GM19455 (cell line): ENCODE data around the gene INTS4.
"Not testable (repeated sequence)": the region's sequence is repeated elsewhere in the genome, so short reads cannot be mapped to it uniquely, and the experiment has no call there.

ENCODE experiments used
- ATAC-seq: cut with Tn5 transposase; IDR thresholded peaks from one replicate; pipeline ENCODE4 v1.9.1; 2021; ENCODE audit not compliant: unreplicated experiment

Gene INTS4

DNA sequence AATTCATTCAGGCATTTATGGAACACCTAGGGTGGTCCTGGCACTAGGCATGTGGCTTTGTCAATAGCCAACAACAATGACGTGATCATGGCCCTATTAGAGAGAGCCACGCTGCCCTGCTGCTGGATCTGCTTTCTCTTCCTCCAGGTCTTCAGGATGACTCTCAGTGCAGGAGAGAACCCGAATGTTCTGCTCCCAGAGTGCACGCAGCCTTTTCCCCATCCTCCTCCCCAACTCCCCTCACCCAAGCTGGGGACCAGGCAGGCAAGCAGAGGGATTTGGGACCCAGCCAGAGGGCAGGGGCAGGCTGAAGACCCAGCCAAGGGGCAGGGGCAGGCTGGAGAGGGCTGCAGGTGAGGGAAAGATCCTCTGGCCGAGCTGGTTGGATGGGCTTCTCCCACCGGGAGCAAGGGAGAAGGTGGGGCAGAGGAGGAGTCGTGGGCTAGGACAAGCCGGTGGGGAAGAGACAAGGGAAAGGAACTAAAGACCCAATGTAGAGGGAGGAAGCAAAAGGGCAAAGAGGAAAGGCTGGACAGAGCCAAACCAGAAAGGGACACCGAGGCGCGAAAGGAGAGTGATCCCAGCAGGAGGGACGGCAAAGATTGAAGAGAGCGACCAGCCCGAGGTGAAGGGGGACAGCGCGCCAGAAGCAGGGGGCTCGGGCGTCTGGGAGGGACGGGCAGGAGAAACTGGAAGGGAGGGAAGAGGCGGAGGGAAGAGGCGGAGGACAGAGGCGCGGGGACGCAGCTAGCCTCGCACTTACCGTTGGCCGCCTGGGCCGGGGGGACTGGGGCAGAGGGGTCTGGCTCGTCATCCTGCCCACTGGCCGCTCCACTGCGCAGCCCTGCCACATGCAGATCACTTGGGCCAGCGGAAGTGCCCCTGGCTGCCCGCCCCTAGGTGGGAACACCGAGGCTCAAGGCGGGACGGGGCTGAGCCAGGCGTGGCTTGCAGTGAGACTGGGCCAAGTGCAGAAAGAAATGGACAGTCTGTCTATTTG, 28.2 kb upstream of the INTS4 start, which contains the start of gene KCTD14:
KCTD14 (minus strand) TSS at position 880 of the 1,000 bp plus-strand sequence; CDS start at position 853, 27 bp downstream.
- ATAC-seq: no peak

DNA sequence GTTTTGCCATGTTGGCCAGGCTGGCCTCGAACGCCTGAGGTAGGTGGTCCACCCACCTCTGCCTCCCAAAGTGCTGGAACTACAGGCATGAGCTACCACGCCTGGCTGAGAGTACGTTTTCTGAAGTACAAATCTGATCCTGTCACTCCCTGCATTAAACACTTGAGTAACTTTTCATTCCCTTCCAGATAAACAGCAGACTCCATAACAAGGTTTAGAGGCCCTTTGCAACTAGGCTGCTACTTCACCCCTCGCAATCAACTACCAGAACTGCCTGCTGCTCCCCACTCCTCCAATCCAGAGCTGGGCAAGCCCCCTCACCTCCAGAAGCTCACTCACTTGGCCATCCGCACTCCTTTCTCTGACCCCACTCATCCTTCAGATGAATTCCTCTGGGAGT, 27.1 kb upstream of the INTS4 start:
- ATAC-seq: no peak

- no peak for ATAC-seq
Observed at GRCh38 chr11:78020246-78020645, 25.8 kb upstream of the INTS4 start.

DNA sequence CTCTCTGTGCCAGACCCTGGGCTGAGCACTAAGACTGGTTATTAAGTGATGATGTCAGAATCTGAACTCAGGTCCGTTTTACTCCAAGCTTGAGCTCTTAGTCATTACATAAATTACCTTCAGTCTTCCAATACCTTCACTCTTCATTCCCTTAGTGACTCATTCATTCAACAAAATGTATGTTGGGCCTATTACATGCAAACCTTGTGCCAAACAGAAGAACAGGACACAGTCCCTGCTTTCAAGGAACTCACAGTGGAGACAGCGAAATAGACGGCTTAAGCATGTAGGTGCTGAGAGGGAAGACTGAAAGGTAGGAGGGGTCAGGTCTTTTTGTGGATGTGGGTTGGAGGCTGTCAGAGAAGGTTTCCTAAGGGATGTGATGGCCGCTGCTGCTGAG, 25.3 kb upstream of the INTS4 start:
- ATAC-seq: no peak

DNA sequence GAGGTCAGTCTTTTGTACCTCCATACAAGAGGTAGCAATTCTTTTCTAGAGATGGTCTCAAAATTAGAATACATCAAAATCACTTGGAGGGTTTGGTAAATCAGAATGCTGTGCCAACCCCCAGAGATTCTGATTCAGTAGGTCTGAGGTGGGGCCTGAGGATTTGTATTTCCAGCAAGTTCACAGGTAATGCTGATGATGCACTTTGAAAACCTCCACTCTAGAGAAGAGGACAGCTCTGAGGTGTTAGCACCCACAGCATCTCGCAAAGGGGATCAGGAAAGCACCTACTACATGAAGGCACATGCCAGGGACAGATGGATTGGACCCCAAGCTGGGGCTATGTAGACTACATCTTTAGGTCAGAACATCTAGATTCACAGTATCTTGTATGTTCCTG, 21.4 kb upstream of the INTS4 start:
- no peak for ATAC-seq

- ATAC-seq: not testable (repeated sequence)
Observed at GRCh38 chr11:78014937-78015520, 20.6 kb upstream of the INTS4 start.

- no peak for ATAC-seq
Observed at GRCh38 chr11:78011301-78011700, 16.8 kb upstream of the INTS4 start.

DNA sequence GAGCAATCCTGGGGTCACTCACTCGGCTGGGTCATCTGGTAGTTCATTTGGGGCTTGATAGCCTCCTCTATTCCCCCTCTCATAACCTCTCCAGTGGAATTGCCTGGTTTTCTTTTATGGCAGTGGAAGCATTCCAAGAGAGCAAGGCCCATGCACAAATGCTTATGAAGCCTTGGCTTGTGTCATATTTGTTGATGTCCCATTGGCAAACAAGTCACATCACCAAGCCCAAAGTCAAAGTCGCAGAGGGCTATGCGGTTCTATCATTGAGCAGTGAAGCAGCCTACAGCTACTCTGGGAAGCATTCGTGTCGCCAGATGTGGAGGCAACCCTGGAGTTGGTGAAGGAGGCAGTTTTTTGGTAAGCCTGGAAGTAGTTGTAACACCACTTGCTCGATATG, 16.3 kb upstream of the INTS4 start:
- no peak for ATAC-seq

DNA sequence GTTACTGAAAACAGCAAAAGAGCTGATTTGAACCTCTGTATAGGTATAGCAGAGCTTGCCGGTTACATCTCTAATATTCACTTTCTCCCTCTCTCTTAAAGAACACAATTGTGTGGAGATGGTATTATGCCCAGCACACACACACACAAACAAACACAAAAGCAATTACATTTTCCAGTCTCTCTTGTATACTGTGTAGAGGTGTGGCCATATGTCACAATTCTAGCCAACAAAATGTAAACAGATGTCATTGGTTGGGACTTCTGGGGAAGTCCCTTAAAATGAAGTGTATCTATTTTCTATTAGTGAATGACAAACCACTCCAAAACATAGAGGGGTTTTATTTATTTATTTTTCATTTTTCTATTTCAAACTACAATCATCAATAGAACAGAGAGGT, 15.8 kb upstream of the INTS4 start:
- no peak for ATAC-seq

- no peak for ATAC-seq
Observed at GRCh38 chr11:78009062-78009461, 14.6 kb upstream of the INTS4 start.

DNA sequence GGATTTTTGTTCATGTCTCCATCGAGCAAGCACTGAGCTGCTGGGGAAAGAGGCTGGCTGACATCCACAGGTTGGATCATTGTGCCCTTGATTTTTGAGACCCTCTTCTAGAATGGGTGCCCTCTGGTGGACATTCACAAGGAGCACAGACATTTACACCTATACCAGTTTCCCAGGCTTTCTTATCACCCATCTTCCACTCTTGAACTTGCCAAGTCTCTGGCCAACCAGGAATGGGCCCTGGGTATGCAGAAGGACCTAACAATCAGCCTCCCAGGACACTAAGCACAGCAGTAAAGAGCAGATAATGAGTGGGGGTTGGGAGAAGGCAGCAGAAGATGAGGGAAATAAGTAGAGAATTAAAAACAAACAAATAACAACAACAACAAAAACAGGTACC, 5.7 kb upstream of the INTS4 start:
- ATAC-seq: no peak

- ATAC-seq: no peak
Observed at GRCh38 chr11:77999446-78000030, 5.1 kb upstream of the INTS4 start.

- no peak for ATAC-seq
Observed at GRCh38 chr11:77993902-77994301, 566 bp downstream of the INTS4 start.

- ATAC-seq: no peak
Observed at GRCh38 chr11:77990981-77991380, 3.5 kb downstream of the INTS4 start.

DNA sequence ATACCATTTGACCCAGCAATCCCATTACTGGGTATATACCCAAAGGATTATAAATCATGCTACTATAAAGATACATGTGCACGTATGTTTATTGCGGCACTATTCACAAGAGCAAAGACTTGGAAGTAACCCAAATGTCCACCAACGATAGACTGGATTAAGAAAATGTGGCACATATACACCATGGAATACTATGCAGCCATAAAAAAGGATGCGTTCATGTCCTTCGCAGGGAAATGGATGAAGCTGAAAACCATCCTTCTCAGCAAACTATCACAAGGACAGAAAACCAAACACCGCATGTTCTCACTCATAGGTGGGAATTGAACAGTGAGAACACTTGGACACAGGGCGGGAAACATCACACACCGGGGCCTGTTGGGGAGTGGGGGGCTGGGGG, 8.0 kb downstream of the INTS4 start:
- not testable (repeated sequence) for ATAC-seq

DNA sequence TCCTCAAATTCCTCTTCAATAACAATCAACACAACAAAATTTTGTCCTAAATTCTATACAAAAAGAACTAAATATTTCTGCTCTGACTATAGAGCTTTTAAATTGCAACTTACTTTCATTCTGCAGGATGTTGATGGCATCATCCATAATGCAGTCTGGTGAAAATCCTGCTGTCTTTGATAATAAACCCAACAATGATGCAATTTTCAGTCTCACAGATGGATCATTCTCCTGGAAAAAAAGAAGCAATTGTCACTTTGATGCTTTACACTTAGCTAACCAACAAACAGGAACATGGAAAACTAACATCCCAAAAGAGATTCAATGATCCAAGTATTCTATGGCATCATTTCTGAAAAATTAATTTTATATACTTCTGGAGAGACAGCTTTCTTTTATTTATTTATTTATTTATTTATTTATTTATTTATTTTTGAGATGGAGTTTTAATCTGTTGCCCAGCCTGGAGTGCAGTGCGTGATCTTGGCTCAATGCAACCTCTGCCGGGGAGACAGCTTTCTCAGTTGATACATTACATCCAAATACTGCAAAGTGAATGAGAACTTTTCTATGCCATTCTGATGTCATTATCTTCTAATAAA, 13.0 kb downstream of the INTS4 start:
- ATAC-seq: no peak

DNA sequence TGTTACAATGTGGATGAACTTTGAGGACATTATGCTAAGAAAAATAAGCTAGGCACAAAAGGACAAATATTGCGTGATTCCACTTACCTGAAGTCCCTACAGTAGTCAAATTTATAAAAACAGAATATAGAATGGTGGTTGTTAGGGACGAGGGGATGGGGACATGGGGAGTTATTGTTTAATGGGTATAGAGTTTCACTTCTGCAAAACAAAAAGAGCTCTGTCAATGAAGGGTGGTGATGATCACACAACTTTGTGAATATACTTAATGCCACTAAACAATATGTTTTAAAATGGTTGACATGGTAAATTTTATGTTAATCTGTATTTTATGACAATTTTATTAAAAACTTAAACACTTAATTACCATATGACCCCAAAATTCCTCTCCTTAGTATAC, 26.1 kb downstream of the INTS4 start:
- ATAC-seq: no peak

DNA sequence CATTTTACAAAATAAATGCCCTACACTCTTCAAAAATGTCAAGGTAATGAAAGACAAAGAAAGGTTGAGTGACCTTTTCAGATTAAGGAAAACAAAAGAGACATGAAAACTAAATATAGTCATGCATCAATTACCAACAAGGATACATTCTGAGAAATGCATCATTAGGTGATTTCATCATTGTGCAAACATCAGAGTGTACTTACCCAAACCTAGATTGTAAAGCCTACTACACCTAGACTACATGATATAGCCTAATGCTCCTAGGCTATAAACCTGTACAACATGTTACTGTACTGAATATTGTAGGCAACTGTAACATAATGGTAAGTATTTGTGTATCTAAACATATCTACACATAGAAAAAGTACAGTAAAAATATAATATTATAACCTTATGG, 26.7 kb downstream of the INTS4 start:
- ATAC-seq: no peak

GRCh38 chr11:77967121-77967520, 27.3 kb downstream of the INTS4 start:
- no peak for ATAC-seq

GRCh38 chr11:77966338-77966737, 28.1 kb downstream of the INTS4 start:
- ATAC-seq: no peak

DNA sequence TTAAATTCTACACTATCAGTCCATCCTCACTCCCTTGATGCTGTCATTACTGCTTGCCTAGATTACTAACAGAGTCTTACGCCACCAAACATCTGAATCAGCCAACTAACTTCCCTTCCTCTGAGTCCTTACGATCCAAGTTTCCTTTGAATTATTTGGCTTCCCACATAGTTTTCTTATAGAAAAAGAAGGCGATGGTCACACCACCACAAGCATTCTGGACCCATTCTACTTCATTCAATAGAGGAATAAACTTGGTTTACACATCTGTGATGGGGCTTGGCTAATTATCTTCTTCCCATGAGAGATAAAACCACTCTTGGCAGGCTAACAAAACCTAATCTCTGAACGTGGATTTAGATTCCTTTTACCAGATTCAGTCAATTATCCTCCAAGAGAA, 35.0 kb downstream of the INTS4 start:
- ATAC-seq: no peak
